Stomach smooth muscle (tissue), 2 donors: ENCODE measurements around the gene KIF1A.
"Not testable (repeated sequence)": the region's sequence is repeated elsewhere in the genome, so short reads cannot be mapped to it uniquely, and the experiment has no call there.

Source experiments
- H3K27ac ChIP-seq: one replicate; pipeline ENCODE4 v1.7.0; 2013; ENCODE audit warnings: mild to moderate bottlenecking, low read length, inconsistent platforms
- H3K27me3 ChIP-seq, 2 donors: one replicate each; pipeline ENCODE4 v1.7.0; 2013; ENCODE audit warnings: low read length in 2 of 2; ENCODE audit not compliant: insufficient read depth in 2 of 2, control insufficient read depth in 1 of 2
- H3K36me3 ChIP-seq, 2 donors: one replicate each; pipeline ENCODE4 v1.7.0; 2013; ENCODE audit warnings: low read length in 2 of 2; ENCODE audit not compliant: control insufficient read depth in 2 of 2, insufficient read depth in 2 of 2
- H3K4me1 ChIP-seq: one replicate; pipeline ENCODE4 v1.7.0; 2013; ENCODE audit warnings: low read length; ENCODE audit not compliant: control insufficient read depth, insufficient read depth
- H3K4me3 ChIP-seq, 2 donors: one replicate each; pipeline ENCODE4 v1.7.0; 2013; ENCODE audit warnings: low read length in 2 of 2
- H3K9ac ChIP-seq, 2 donors: one replicate each; pipeline ENCODE4 v1.7.0; 2013; ENCODE audit warnings: low read length in 2 of 2, mild to moderate bottlenecking in 1 of 2
- H3K9me3 ChIP-seq, 2 donors: one replicate each; pipeline ENCODE4 v1.7.0; 2013; ENCODE audit warnings: low read length in 2 of 2; ENCODE audit not compliant: control insufficient read depth in 2 of 2
- donor health status: healthy.
- donor health status: Pancreatic carcinoma.

Gene KIF1A

DNA sequence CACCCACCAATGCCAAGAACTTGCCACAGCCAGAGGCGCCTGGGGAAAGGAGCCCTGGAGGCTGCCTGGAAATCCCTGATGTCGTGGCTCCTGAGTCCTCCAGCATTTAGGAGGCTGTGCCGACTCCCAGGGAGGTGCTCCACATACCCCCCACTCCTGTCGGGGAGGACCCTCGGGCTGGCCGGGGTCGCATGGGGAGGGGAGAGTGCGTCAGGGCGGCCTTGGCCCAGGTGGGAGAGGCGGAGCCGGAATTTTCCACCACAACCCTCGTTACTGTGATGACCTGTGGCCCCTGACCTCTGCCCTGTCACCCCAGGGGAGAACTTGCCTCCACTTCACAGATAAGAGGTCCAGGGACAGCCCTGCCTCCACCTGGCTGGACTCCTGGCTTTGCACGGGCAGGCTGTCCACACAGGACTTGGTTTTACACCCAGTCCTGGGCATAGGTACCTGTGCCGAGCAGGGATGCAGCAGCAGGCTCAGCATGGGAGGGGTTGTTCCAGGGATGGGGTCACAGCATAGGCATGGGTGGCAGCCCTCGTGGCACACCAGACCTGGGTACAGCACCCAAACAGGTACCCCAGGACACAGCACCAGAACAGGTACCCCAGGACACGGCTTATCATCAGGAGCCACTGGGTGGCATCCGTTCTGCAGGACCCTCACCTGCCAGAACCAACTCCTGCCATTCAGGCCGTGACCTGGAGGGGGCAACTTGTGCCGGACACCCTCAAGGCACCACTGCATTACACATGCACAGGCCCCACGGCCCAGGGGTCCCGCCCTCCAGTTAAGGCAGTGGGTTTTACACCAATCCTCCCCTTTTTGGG, 36.3 kb upstream of the KIF1A start:
- Histone ChIP-seq H3K4me3 (no peak overlapping the region), H3K27ac (no peak overlapping the region), H3K4me1 (peaks cover 2% of the 10 kb centered on the region), H3K36me3 (no peaks in the 10 kb centered on the region), H3K9ac (no peak overlapping the region), H3K27me3 (peaks cover 0 to 9% of the 10 kb centered on the region in 2 donors), H3K9me3 (no peaks in the 10 kb centered on the region)

DNA sequence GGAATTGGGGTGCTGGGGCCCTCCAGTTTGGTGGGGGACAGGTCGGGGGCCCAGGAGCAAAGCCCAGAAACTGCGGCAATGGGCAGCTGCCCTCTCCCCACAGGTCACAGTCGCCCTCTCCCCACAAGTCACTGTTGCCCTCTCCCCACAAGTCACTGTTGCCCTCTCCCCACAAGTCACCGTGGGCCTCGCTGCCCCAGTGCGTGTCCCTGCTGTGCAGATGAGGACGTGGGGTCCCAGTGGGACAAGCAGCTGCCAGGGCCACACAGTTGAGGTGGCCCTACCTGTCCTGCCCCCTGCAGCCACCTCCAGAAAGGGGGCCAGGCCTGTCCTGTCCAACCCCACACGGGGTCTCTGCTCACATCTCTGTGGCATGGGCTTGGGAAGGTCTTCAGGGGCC, 35.7 kb upstream of the KIF1A start:
- no peaks in the 10 kb centered on the region for H3K9me3 ChIP-seq
- no peak overlapping the region for H3K4me3 ChIP-seq
- H3K27me3 ChIP-seq: peaks cover 2 to 9% of the 10 kb centered on the region in 2 donors
- no peak overlapping the region for H3K9ac ChIP-seq
- peaks cover 2% of the 10 kb centered on the region for H3K4me1 ChIP-seq
- no peaks in the 10 kb centered on the region for H3K36me3 ChIP-seq
- H3K27ac ChIP-seq: no peak overlapping the region

DNA sequence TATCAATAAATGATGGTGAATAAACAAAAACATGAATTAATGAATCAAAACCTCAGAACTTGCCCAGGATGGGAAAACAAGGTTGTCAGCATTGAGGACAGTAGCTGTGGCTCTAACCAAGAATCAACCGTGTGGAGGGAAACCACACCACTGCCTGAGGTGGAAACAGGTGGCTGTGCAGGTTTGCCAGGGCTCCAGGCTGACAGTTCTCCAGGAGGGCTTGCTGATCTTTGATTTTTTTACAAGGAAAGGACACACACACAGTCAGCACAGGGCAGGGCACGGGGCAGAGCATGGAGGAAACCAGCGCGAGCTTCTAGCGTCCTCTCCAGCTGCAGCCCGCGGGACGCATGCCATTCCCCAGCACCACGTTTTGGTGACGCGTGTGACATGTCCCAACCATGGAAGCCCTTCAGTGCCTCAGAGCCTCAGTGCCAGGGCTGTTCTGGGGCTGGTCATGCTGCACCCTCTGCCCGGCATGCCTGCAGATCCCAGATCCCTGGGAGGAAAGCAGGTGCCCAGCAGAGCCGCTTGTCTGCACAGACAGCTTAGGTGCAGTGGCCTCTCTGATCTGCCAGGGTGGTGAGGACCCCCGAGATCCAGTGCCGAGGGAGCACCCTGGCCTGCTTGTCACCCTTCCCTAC, 32.8 kb upstream of the KIF1A start:
- peaks cover 2 to 5% of the 10 kb centered on the region in 2 donors for H3K27me3 ChIP-seq
- peaks cover 2% of the 10 kb centered on the region for H3K4me1 ChIP-seq
- H3K27ac ChIP-seq: no peak overlapping the region
- H3K9me3 ChIP-seq: no peaks in the 10 kb centered on the region
- H3K36me3 ChIP-seq: no peaks in the 10 kb centered on the region
- H3K9ac ChIP-seq: no peak overlapping the region
- H3K4me3 ChIP-seq: no peak overlapping the region

DNA sequence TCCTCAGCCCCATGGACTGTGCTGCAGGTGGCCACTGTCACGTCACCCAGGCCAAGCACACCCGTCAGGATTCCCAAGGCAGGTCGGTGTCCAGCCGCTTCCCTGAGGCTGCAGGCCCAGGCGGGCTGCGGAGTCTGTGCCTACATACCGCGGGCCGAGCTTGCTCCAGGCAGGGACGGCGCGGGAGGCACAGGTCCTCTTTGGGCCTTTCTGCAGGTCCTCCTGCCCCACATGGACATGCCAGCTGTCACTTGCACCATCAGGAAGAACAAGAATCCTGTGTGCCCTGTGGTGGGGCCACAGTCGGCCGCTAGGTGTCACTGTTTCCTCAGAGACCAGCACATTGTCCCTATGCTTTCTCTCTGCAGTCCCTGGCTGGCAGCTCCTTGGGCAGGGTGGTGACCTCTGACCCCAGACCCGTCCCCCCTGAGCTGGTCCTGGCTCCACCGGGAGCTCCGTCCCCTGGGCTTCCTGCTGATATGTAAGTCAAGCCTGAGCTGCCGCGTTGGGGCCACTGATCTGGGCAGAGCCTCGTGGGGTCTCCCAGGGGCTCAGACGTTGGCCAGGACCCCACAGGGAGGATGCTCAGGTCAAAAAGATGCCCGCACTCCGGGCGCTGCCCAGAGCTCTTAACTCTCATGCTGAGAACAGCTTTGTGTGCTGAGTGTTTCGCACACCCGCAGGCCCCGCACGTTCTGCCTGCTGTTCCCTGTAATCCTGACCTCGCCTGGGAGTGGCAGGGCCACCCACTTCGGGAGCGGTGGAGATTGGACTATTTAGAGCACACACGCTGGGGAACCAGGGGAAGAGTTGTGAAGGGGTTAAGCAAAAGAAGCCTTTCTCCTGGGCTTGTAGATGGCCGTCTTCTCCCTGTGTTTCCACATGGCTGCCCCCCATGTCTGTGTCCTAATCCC, 31.3 kb upstream of the KIF1A start:
- no peak overlapping the region for H3K9ac ChIP-seq
- H3K9me3 ChIP-seq: no peaks in the 10 kb centered on the region

DNA sequence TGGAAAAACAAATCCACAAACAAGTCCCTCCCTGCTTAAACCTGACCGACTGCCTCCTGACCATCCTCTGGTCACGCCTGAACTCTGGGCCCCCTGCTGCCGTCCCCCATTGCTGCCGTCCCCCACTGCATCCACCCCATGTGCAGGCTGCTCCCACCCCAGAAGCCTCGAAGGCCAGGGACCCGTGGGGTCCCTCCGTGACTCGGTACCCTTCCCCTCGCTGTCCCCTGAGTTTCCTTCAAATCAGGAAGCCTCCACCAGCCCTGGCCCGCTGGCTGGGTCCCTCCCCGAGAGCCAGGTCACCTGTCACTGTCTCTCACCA, 30.7 kb upstream of the KIF1A start:
- peaks cover 2% of the 10 kb centered on the region for H3K4me1 ChIP-seq
- no peak overlapping the region for H3K9ac ChIP-seq
- H3K36me3 ChIP-seq: no peaks in the 10 kb centered on the region
- H3K4me3 ChIP-seq: no peak overlapping the region
- no peaks in the 10 kb centered on the region for H3K9me3 ChIP-seq
- H3K27ac ChIP-seq: no peak overlapping the region
- H3K27me3 ChIP-seq: peaks cover 0 to 3% of the 10 kb centered on the region in 2 donors

More for the DNA sequence above, 31.3 kb upstream of the KIF1A start:
- Histone ChIP-seq H3K4me3 (no peak overlapping the region), H3K36me3 (no peaks in the 10 kb centered on the region), H3K4me1 (peaks cover 2% of the 10 kb centered on the region), H3K27ac (no peak overlapping the region), H3K27me3 (peaks cover 2 to 3% of the 10 kb centered on the region in 2 donors)

DNA sequence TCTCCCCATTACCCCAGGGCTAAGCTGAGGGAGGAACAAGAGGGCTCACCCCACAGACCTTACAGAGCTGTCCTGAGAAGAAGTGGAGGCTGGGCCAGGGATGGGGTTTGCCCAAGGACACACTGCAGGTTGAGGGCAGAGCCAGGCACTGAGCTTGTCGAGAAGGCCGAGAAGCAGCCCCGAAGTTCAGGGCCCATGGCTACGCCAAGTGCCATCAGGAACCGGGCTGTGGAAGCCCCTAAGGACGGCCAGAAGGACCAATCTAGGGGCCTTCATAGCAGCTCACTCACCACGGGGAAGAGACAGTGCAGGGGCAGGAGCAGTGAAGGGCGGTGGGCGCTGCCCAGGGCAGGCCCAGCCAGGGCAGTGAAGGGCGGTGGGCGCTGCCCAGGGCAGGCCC, 30.0 kb upstream of the KIF1A start:
- H3K9ac ChIP-seq: no peak overlapping the region
- H3K36me3 ChIP-seq: no peaks in the 10 kb centered on the region
- H3K4me1 ChIP-seq: peaks cover 2% of the 10 kb centered on the region
- no peak overlapping the region for H3K4me3 ChIP-seq
- no peaks in the 10 kb centered on the region for H3K9me3 ChIP-seq
- no peak overlapping the region for H3K27ac ChIP-seq
- peaks cover 0 to 3% of the 10 kb centered on the region in 2 donors for H3K27me3 ChIP-seq

DNA sequence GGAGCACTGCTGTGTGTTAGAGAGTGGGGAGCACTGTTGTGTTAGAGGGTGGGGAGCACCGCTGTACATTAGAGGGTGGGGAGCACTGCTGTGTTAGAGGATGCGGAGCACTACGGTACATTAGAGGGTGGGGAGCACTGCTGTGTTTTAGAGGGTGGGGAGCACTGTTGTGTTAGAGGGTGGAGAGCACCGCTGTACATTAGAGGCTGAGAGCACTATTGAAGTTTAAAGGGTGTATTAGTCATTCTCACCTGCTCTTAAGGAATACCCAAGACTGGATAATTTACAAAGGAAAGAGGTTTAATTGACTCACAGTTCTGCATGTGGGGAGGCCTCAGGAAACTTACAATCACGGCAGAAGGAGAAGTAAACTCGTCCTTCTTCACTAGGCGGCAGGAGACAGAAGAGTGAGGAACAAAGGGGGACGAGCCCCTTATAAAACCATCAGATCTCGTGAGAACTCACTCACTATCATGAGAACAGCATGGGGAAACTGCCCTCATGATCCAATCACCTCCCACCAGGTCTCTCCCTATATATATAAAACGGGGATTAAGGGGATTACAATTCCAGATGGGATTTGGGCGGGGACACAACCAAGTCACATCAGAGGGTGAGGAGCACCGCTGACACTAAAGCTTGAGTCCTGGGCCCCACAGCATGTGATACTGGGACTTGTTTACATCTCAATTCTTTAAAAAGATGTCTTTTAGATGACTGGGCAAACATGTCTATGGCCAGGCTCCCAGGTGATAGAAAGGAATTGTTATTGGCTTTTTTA, 29.1 kb upstream of the KIF1A start:
- H3K9me3 ChIP-seq: no peaks in the 10 kb centered on the region
- H3K4me1 ChIP-seq: peaks cover 2% of the 10 kb centered on the region
- peaks cover 0 to 3% of the 10 kb centered on the region in 2 donors for H3K27me3 ChIP-seq
- no peak overlapping the region for H3K27ac ChIP-seq
- no peaks in the 10 kb centered on the region for H3K36me3 ChIP-seq
- no peak overlapping the region for H3K9ac ChIP-seq
- no peak overlapping the region for H3K4me3 ChIP-seq

DNA sequence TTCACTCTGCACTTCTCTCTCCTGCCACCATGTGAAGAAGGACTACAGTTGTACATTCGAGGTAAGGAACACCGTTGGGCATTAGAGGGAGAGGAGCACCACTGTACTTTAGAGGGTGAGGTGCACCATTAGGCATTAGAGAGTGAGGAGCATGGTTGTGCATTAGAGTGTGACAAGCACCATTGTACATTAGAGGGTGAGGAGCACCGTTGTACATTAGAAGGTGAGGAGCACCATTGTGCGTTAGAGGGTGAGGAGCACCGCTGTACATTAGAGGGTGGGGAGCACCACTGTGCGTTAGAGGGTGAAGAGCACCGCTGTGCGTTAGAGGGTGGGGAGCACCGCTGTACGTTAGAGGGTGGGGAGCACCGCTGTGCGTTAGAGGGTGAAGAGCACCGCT, 27.8 kb upstream of the KIF1A start:
- H3K36me3 ChIP-seq: no peaks in the 10 kb centered on the region
- H3K9ac ChIP-seq: no peak overlapping the region
- H3K27ac ChIP-seq: no peak overlapping the region
- H3K27me3 ChIP-seq: peaks cover 0 to 3% of the 10 kb centered on the region in 2 donors
- H3K4me3 ChIP-seq: no peak overlapping the region
- peaks cover 2% of the 10 kb centered on the region for H3K4me1 ChIP-seq
- no peaks in the 10 kb centered on the region for H3K9me3 ChIP-seq

DNA sequence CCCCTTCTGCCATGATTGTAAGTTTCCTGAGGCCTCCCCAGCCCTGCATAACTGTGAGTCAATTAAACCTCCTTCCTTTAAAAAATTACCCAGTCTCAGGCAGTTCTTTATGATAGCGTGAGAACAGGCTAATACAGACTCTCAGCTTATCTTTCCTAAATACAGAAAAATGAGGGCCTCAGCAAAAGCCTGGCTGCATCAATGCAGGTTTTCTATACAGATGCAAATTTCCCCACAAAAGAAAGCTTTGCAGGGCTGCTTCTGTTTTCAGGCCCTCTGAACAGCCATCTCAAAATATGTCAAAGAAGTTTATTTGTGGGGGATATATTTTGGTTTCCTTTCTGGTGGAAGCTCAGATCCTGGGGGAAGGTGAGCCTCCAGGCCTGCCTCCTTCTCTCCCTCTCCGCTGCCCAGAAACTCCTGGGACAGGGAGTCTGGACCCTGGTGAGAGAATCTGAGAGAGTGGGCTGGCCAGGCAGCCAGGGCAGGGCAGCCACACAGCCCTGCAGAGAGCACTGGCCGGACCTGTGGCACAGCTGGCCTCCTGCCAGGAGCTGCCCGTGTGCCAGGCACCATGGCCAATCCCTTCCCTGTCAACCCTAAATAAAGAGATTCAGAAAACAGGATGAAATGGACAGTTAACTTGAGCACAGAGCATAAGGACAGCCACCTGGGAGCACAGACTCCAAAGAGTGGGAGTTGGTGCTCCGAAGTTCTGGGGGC, 27.0 kb upstream of the KIF1A start:
- no peaks in the 10 kb centered on the region for H3K36me3 ChIP-seq
- H3K9ac ChIP-seq: no peak overlapping the region
- no peak overlapping the region for H3K27ac ChIP-seq
- H3K27me3 ChIP-seq: peaks cover 0 to 3% of the 10 kb centered on the region in 2 donors
- no peak overlapping the region for H3K4me3 ChIP-seq
- no peaks in the 10 kb centered on the region for H3K9me3 ChIP-seq
- peaks cover 2% of the 10 kb centered on the region for H3K4me1 ChIP-seq

DNA sequence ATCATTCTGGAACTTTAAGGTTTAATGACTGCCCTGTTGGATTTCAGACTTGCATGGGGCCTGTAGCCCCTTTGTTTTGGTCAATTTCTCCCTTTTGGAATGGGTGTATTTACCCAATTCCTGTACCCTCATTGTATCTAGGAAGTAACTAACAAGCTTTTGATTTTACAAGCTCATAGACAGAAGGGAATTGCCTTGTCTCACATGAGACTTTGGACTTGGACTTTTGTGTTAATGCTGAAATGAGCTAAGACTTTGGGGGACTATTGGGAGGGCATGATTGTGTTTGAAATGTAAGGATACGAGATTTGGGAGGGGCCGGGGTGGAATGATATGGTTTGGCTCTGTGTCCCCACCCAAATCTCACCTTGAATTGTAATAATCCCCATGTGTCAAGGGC, 26.3 kb upstream of the KIF1A start:
- not testable (repeated sequence) for H3K27me3 ChIP-seq, H3K4me3 ChIP-seq, H3K9me3 ChIP-seq, H3K27ac ChIP-seq, H3K4me1 ChIP-seq, H3K9ac ChIP-seq, H3K36me3 ChIP-seq
